Trophoblast cell (in vitro differentiated cells and primary cell): ENCODE data around the gene RCAN2.
A peak's percentile ranks its signal among the peaks of the same experiment; 100 is the strongest.

ENCODE experiments used
- DNase-seq, 2 donors: peaks; one replicate each; pipeline ENCODE4 v3.0.0-alpha.2; 2016
- H2AFZ ChIP-seq: 2 replicates; pipeline ENCODE4 v1.6.1; 2013; ENCODE audit warnings: low read length, moderate library complexity, mild to moderate bottlenecking; ENCODE audit not compliant: insufficient read depth, poor library complexity
- H2AK5ac ChIP-seq: 2 replicates; pipeline ENCODE4 v1.6.1; 2013; ENCODE audit warnings: mild to moderate bottlenecking, low read length
- H2BK120ac ChIP-seq: 2 replicates; pipeline ENCODE4 v1.6.1; 2013; ENCODE audit warnings: low read length, mild to moderate bottlenecking, moderate library complexity; ENCODE audit not compliant: insufficient read depth, poor library complexity
- H2BK12ac ChIP-seq: 2 replicates; pipeline ENCODE4 v1.6.1; 2013; ENCODE audit warnings: mild to moderate bottlenecking, low read length, moderate library complexity
- H2BK5ac ChIP-seq: 2 replicates; pipeline ENCODE4 v1.6.1; 2013; ENCODE audit warnings: low read length, low read depth, moderate library complexity, mild to moderate bottlenecking; ENCODE audit not compliant: poor library complexity
- H3K14ac ChIP-seq: 2 replicates; pipeline ENCODE4 v1.6.1; 2013; ENCODE audit warnings: mild to moderate bottlenecking, low read length
- H3K18ac ChIP-seq: 2 replicates; pipeline ENCODE4 v1.6.1; 2013; ENCODE audit warnings: mild to moderate bottlenecking, low read length
- H3K23ac ChIP-seq: 2 replicates; pipeline ENCODE4 v1.6.1; 2013; ENCODE audit warnings: low read length
- H3K27ac ChIP-seq: 2 replicates; pipeline ENCODE4 v1.5.1; 2013; ENCODE audit warnings: low read depth, mild to moderate bottlenecking, inconsistent platforms, low read length, moderate library complexity
- H3K27me3 ChIP-seq: 2 replicates; pipeline ENCODE4 v1.6.1; 2013; ENCODE audit warnings: inconsistent platforms, mild to moderate bottlenecking, low read length, moderate library complexity; ENCODE audit not compliant: insufficient read depth
- H3K36me3 ChIP-seq, 2 experiments: 1 replicate in 1 of 2; 2 replicates in 1 of 2; pipeline ENCODE4 v1.6.1; 2013; ENCODE audit warnings: low read length in 2 of 2, mild to moderate bottlenecking in 2 of 2, moderate library complexity in 1 of 2; ENCODE audit not compliant: insufficient read depth in 2 of 2, control insufficient read depth in 1 of 2
- H3K4ac ChIP-seq: 2 replicates; pipeline ENCODE4 v1.6.1; 2013; ENCODE audit warnings: low read depth, mild to moderate bottlenecking, low read length, moderate library complexity
- H3K4me1 ChIP-seq, 2 experiments: 1 replicate in 1 of 2; 2 replicates in 1 of 2; pipeline ENCODE4 v1.6.1; 2013; ENCODE audit warnings: low read length in 2 of 2, mild to moderate bottlenecking in 2 of 2, moderate library complexity in 1 of 2; ENCODE audit not compliant: insufficient read depth in 2 of 2, control insufficient read depth in 1 of 2
- H3K4me2 ChIP-seq: 2 replicates; pipeline ENCODE4 v1.6.1; 2013; ENCODE audit warnings: inconsistent platforms, mild to moderate bottlenecking, low read length, moderate library complexity
- H3K4me3 ChIP-seq: 2 replicates; pipeline ENCODE4 v1.5.1; 2013; ENCODE audit warnings: mild to moderate bottlenecking, low read depth, low read length, inconsistent platforms
- H3K79me1 ChIP-seq: one replicate; pipeline ENCODE4 v1.6.1; 2013; ENCODE audit warnings: low read length
- H3K79me2 ChIP-seq: 2 replicates; pipeline ENCODE4 v1.6.1; 2013; ENCODE audit warnings: low read length, mild to moderate bottlenecking; ENCODE audit not compliant: control insufficient read depth, insufficient read depth, poor library complexity
- H3K9ac ChIP-seq: 2 replicates; pipeline ENCODE4 v1.6.1; 2013; ENCODE audit warnings: mild to moderate bottlenecking, low read length
- H3K9me3 ChIP-seq: 2 replicates; pipeline ENCODE4 v1.6.1; 2013; ENCODE audit warnings: low read depth, mild to moderate bottlenecking, control low read depth, inconsistent platforms, low read length; ENCODE audit not compliant: insufficient read depth
- H4K12ac ChIP-seq: 2 replicates; pipeline ENCODE4 v1.6.1; 2013; ENCODE audit warnings: low read depth, mild to moderate bottlenecking, low read length, moderate library complexity
- H4K8ac ChIP-seq: 2 replicates; pipeline ENCODE4 v1.6.1; 2013; ENCODE audit warnings: low read depth, mild to moderate bottlenecking, low read length, moderate library complexity
- H4K91ac ChIP-seq: one replicate; pipeline ENCODE4 v1.6.1; 2013; ENCODE audit warnings: low read depth, mild to moderate bottlenecking, low read length, moderate library complexity
- WGBS: extraction: QIAGEN DNeasy Blood & Tissue Kit; methylation state at CpG from one replicate; pipeline ENCODE4 v1.1.7; 2013; ENCODE audit warnings: missing lambda C conversion rate; ENCODE audit not compliant: insufficient read length, insufficient coverage; ENCODE audit errors: extremely low coverage; 5-methylcytosine and 5-hydroxymethylcytosine counted together

The RCAN2 gene

GRCh38 chr6:46284475-46284874 is 206.8 kb downstream of the RCAN2 start:
- DNase-seq, result no peak
- Histone ChIP-seq H2BK5ac (no peak overlapping the region), H3K4me1 (no peaks in the 10 kb centered on the region), H3K23ac (no peak overlapping the region), H4K8ac (no peak overlapping the region), H2BK12ac (no peak overlapping the region), H2BK120ac (no peak overlapping the region), H3K9me3 (no peaks in the 10 kb centered on the region), H3K4me3 (no peak overlapping the region), H3K27me3 (no peaks in the 10 kb centered on the region), H3K9ac (no peak overlapping the region), H3K27ac (no peak overlapping the region), H3K79me2 (no peaks in the 10 kb centered on the region), H3K18ac (no peak overlapping the region), H4K12ac (no peak overlapping the region), H3K36me3 (no peaks in the 10 kb centered on the region), H2AK5ac (no peak overlapping the region), H3K79me1 (no peaks in the 10 kb centered on the region), H2AFZ (no peak overlapping the region), H3K14ac (no peak overlapping the region), H3K4me2 (no peak overlapping the region), H3K4ac (no peak overlapping the region), H4K91ac (no peak overlapping the region)
- WGBS, result no CpG with 5 or more reads among the region's 2 CpGs

- Histone ChIP-seq H2BK5ac (no peak overlapping the region), H3K4me2 (no peak overlapping the region), H3K79me2 (no peaks in the 10 kb centered on the region), H3K4me3 (no peak overlapping the region), H2AK5ac (no peak overlapping the region), H3K18ac (no peak overlapping the region), H3K4ac (no peak overlapping the region), H3K14ac (no peak overlapping the region), H3K9ac (no peak overlapping the region), H2AFZ (no peak overlapping the region), H3K23ac (no peak overlapping the region), H3K27ac (no peak overlapping the region), H4K91ac (no peak overlapping the region), H3K36me3 (no peaks in the 10 kb centered on the region), H3K9me3 (no peaks in the 10 kb centered on the region), H4K12ac (no peak overlapping the region), H2BK12ac (no peak overlapping the region), H3K27me3 (no peaks in the 10 kb centered on the region), H2BK120ac (no peak overlapping the region), H3K4me1 (no peaks in the 10 kb centered on the region), H3K79me1 (no peaks in the 10 kb centered on the region), H4K8ac (no peak overlapping the region)
- DNase-seq, result peak; percentile 17 to 41
- no CpG with 5 or more reads among the region's 2 CpGs for WGBS
Observed at GRCh38 chr6:46281110-46281509, 210.1 kb downstream of the RCAN2 start.

GRCh38 chr6:46279874-46280273 is 211.4 kb downstream of the RCAN2 start:
- Histone ChIP-seq H2AFZ (no peak overlapping the region), H2BK5ac (no peak overlapping the region), H3K36me3 (no peaks in the 10 kb centered on the region), H3K27ac (no peak overlapping the region), H2BK12ac (no peak overlapping the region), H3K4me2 (no peak overlapping the region), H3K9me3 (no peaks in the 10 kb centered on the region), H3K23ac (no peak overlapping the region), H3K79me1 (no peaks in the 10 kb centered on the region), H3K9ac (no peak overlapping the region), H4K91ac (no peak overlapping the region), H2AK5ac (no peak overlapping the region), H3K4me1 (no peaks in the 10 kb centered on the region), H3K27me3 (no peaks in the 10 kb centered on the region), H2BK120ac (no peak overlapping the region), H3K18ac (no peak overlapping the region), H4K8ac (no peak overlapping the region), H3K4me3 (no peak overlapping the region), H3K14ac (no peak overlapping the region), H3K4ac (no peak overlapping the region), H4K12ac (no peak overlapping the region), H3K79me2 (no peaks in the 10 kb centered on the region)
- no peak for DNase-seq

- Histone ChIP-seq H3K9ac (no peak overlapping the region), H2AFZ (no peak overlapping the region), H3K23ac (no peak overlapping the region), H3K4me3 (no peak overlapping the region), H2BK5ac (no peak overlapping the region), H4K12ac (no peak overlapping the region), H3K4me2 (no peak overlapping the region), H4K8ac (no peak overlapping the region), H3K27me3 (no peaks in the 10 kb centered on the region), H3K18ac (no peak overlapping the region), H3K4ac (no peak overlapping the region), H3K79me2 (no peaks in the 10 kb centered on the region), H3K27ac (no peak overlapping the region), H3K4me1 (no peaks in the 10 kb centered on the region), H3K36me3 (no peaks in the 10 kb centered on the region), H3K79me1 (no peaks in the 10 kb centered on the region), H2AK5ac (no peak overlapping the region), H2BK12ac (no peak overlapping the region), H3K9me3 (no peaks in the 10 kb centered on the region), H2BK120ac (no peak overlapping the region), H3K14ac (no peak overlapping the region), H4K91ac (no peak overlapping the region)
- WGBS, result no CpG with 5 or more reads among the region's 2 CpGs
- DNase-seq, result no peak
Observed at GRCh38 chr6:46276576-46277142, 214.6 kb downstream of the RCAN2 start.
